Kidney (tissue), 14 donors: ENCODE results near the gene DCAKD. TPM values are rescaled to one million over a fixed set of nuclear protein-coding genes. Genes with fewer than 3 reads are reported as not detected.

ENCODE experiments used
- DNase-seq, 5 donors: peaks; one replicate each; pipeline ENCODE4 v3.0.0-alpha.2; 2013 to 2020
- FAIRE-seq: peaks from 2 replicates; lab custom pipeline; 2012; peaks lifted over from hg19 to GRCh38; lab: Jason Lieb, UNC
- H3K27ac ChIP-seq, 2 donors: one replicate each; pipeline ENCODE4 v1.7.0; 2013; ENCODE audit warnings: low read depth in 2 of 2, low read length in 2 of 2, inconsistent platforms in 1 of 2
- H3K27me3 ChIP-seq: one replicate; pipeline ENCODE4 v1.7.1; 2013; ENCODE audit warnings: low read length, inconsistent platforms; ENCODE audit not compliant: control insufficient read depth, insufficient read depth
- H3K36me3 ChIP-seq, 3 donors: one replicate each; pipeline versions ENCODE4 v1.7.0 to v1.7.1; 2013; ENCODE audit warnings: low read length in 3 of 3, control low read depth in 1 of 3, inconsistent platforms in 1 of 3; ENCODE audit not compliant: insufficient read depth in 3 of 3, control insufficient read depth in 2 of 3
- H3K4me1 ChIP-seq, 3 donors: one replicate each; pipeline versions ENCODE4 v1.7.0 to v1.7.1; 2013; ENCODE audit warnings: low read length in 3 of 3, inconsistent platforms in 1 of 3, low read depth in 1 of 3; ENCODE audit not compliant: control insufficient read depth in 2 of 3, insufficient read depth in 2 of 3
- H3K4me3 ChIP-seq, 3 donors: one replicate each; pipeline versions ENCODE4 v1.7.0 to v1.8.1; 2013; ENCODE audit warnings: low read length in 3 of 3, control low read depth in 1 of 3, inconsistent platforms in 1 of 3
- H3K9ac ChIP-seq, 3 donors: one replicate each; pipeline versions ENCODE4 v1.7.0 to v1.7.1; 2013; ENCODE audit warnings: low read length in 3 of 3, control low read depth in 1 of 3, inconsistent platforms in 1 of 3
- H3K9me3 ChIP-seq, 3 donors: one replicate each; pipeline versions ENCODE4 v1.7.0 to v1.7.1; 2013; ENCODE audit warnings: low read length in 3 of 3, control low read depth in 1 of 3, inconsistent platforms in 1 of 3; ENCODE audit not compliant: control insufficient read depth in 2 of 3, insufficient read depth in 1 of 3
- intact Hi-C: fragments of 100-400 bp; cut with DNase I; formaldehyde crosslinking; loops from one replicate; pipeline ENCODE4 v1.11.1; 2022
- polyA plus RNA-seq: library from polyadenylated mRNA; stranded (reverse); fragments of 350-450 nt; fragmentation: Illumina TruSeq; extraction: RNeasy Lipid Tissue Mini Kit (QIAGEN cat#74804); gene quantifications from one replicate; pipeline ENCODE4 v1.2.3, GENCODE V29; 2014; ENCODE audit warnings: low read depth, low replicate concordance; ENCODE audit not compliant: insufficient read depth
- total RNA-seq: library from RNA; stranded (reverse); fragmentation: NEBNext Ultra II Directional; extraction: Animal tissue kit (Norgen Biotek cat#: 25700); gene quantifications from one replicate; pipeline ENCODE4 v1.2.1, GENCODE V29; 2021
- TF ChIP-seq, protein P1 (sequence below): IDR thresholded peaks from 3 replicates; pipeline ENCODE4 v1.5.1; 2012; ENCODE audit warnings: mild to moderate bottlenecking, moderate library complexity, borderline replicate concordance; ENCODE audit not compliant: insufficient read depth; ENCODE audit errors: extremely low read depth
- donor health status: control.
- donor health status: control.
- donor health status: control.
- donor health status: control.
- donor health status: control.
- donor health status: DM: yes; HTN: yes; CAD: no.
- donor health status: Normal renal cell carcinoma (clear cell type).

DCAKD gene
- total and polyA plus RNA-seq, 2 donors from 2014 or later, result 27.5 to 34.9 TPM

DNA sequence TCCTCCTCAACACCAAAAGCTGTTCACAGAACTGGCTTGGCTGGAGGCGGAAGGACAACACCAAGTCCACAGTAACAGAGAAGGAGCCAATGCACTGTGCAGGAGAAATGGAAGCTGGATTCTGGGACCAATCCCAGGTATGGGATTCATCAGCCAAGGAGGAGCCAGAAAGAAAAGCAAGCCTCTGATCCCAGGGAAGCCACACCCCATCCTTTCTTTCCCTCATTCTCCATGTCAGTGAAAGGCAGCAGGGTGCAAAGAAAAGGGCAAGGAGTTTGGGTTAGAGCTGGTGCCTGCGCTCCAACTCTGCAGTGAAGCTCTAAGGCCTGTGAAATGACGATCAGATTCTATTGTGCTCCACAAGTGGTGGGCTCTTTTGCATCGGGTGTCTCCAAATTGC is 11.0 kb downstream of the DCAKD start:
- DNase-seq (no peak), FAIRE-seq (no peak)
- Histone ChIP-seq H3K9me3 (no peaks in the 10 kb centered on the region), H3K4me1 (peaks cover 0 to 11% (median 5%) of the 10 kb centered on the region in 3 donors), H3K4me3 (no peak overlapping the region), H3K27ac (no peak overlapping the region), H3K9ac (no peak overlapping the region), H3K27me3 (no peaks in the 10 kb centered on the region), H3K36me3 (no peaks in the 10 kb centered on the region)
- TF ChIP-seq, protein P1, sequence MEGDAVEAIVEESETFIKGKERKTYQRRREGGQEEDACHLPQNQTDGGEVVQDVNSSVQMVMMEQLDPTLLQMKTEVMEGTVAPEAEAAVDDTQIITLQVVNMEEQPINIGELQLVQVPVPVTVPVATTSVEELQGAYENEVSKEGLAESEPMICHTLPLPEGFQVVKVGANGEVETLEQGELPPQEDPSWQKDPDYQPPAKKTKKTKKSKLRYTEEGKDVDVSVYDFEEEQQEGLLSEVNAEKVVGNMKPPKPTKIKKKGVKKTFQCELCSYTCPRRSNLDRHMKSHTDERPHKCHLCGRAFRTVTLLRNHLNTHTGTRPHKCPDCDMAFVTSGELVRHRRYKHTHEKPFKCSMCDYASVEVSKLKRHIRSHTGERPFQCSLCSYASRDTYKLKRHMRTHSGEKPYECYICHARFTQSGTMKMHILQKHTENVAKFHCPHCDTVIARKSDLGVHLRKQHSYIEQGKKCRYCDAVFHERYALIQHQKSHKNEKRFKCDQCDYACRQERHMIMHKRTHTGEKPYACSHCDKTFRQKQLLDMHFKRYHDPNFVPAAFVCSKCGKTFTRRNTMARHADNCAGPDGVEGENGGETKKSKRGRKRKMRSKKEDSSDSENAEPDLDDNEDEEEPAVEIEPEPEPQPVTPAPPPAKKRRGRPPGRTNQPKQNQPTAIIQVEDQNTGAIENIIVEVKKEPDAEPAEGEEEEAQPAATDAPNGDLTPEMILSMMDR, result no peak
- intact Hi-C loops, result no loop called here

DNA sequence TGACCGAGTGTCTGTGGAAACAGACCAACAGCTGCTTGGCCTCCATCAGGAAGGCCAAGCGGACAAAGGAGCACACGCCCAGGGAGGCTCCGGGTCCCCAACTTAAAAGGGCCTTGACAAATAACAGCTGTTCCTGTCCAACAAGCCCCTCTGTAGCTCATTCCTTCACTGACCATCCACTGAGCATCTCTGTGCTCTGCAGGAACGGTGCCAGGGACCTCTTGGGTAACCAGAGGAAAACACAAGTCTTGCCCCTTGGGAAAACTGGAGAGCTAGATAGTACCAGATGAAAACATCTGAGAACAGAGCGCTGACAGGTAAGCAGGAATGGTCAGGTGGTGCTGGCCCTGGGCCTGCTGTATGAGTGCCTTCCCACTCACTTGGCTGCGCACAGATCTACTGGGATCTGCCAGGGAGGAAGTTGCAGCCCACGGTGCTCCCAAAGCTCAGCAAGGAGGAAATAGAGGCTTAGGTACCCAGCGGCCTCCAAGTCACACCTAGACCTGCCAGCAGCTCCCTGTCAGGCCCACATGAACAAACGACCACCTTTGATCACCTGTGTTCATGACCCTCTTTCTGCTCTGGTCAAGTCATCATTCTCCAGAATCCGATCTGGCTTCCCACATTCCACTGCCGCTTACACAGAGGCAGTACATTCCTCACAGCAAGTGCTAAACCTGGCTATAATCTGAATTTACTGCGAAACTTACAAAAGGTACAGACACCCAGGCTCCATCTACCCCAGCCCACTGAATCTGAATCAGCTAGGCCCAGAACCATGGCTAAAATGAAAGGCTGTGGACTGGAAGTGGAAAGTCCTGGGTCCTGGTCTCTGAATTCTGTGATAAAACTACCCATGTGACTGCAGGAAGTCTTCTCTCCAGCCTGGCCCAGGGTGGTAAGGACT is 12.5 kb downstream of the DCAKD start:
- Histone ChIP-seq H3K36me3 (peaks cover 0 to 2% (median 0%) of the 10 kb centered on the region in 3 donors), H3K9me3 (no peaks in the 10 kb centered on the region), H3K4me3 (no peak overlapping the region), H3K4me1 (peaks cover 0 to 10% (median 5%) of the 10 kb centered on the region in 3 donors), H3K27ac (no peak overlapping the region), H3K27me3 (no peaks in the 10 kb centered on the region), H3K9ac (no peak overlapping the region)
- TF ChIP-seq, protein P1, result no peak
- intact Hi-C loops, result no loop called here
- FAIRE-seq, result no peak
- DNase-seq, result peak in 3 of 5 donors; percentile 45 to 79 (median 68)

DNA sequence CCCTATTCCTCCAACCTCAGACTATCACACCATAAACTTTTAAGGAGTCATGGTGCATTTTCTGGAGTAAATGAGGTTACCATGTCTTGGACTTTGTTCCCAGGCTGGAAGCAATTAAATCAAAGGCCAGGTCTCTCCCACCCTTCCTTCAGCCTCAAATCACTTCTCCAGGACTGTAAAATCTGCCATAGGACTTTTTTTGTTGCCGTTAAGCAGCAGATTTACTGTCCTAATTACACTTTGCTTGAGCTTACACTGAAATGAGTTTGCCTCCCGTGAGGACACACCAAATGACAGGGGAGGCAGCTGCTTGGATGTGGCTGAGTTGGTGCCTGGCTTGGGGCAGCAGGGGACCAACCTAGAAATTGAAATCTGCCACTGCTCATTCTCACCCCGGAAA is 14.7 kb downstream of the DCAKD start:
- FAIRE-seq, result no peak
- Histone ChIP-seq H3K9me3 (no peaks in the 10 kb centered on the region), H3K4me1 (peaks cover 0 to 5% (median 0%) of the 10 kb centered on the region in 3 donors), H3K9ac (no peak overlapping the region), H3K36me3 (peaks cover 0 to 4% (median 3%) of the 10 kb centered on the region in 3 donors), H3K27ac (no peak overlapping the region), H3K27me3 (no peaks in the 10 kb centered on the region), H3K4me3 (no peak overlapping the region)
- intact Hi-C loops, result no loop called here
- peak in 3 of 5 donors; percentile 43 to 86 (median 82) for DNase-seq
- TF ChIP-seq, protein P1, result no peak
